A549 treated with CORT108297 at 1 μM for 4 hours (cell line): ENCODE measurements around the gene TSG101. TPM values are rescaled to one million over a fixed set of nuclear protein-coding genes. Genes with fewer than 3 reads are reported as not detected.

Experiments used
- total RNA-seq: library from RNA; stranded (reverse); fragments of 200-300 nt; extraction: Qiagen RNA extraction; gene quantifications from 5 replicates; pipeline ENCODE4 v1.2.3, GENCODE V29; 2022

Gene TSG101, protein sequence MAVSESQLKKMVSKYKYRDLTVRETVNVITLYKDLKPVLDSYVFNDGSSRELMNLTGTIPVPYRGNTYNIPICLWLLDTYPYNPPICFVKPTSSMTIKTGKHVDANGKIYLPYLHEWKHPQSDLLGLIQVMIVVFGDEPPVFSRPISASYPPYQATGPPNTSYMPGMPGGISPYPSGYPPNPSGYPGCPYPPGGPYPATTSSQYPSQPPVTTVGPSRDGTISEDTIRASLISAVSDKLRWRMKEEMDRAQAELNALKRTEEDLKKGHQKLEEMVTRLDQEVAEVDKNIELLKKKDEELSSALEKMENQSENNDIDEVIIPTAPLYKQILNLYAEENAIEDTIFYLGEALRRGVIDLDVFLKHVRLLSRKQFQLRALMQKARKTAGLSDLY
- total RNA-seq, result 84.5 to 115 TPM (median 102 TPM) in 5 replicates

GRCh38 chr11:18526521-18527296 lies at the start of gene TSG101:
TSG101 (minus strand) TSS chr11:18526942; CDS start chr11:18526816, 126 bp downstream.

GRCh38 chr11:18455686-18456372 lies 70.9 kb downstream of the TSG101 start, which contains the start of gene LDHAL6A:
LDHAL6A (plus strand) TSS chr11:18455856; CDS start chr11:18456681, 825 bp downstream.

Other genes starting within 250 kb of the TSG101 start
- 11.7 to 17.9 TPM (median 12.2 TPM) in 5 replicates for gene HPS5, start 204.8 kb downstream of the TSG101 start, total RNA-seq
- 32.5 to 42.3 TPM (median 36.0 TPM) in 5 replicates for gene GTF2H1, start 204.4 kb downstream of the TSG101 start, total RNA-seq
- gene LDHA, start 132.4 kb downstream of the TSG101 start, total RNA-seq, result 2,159 to 3,499 TPM (median 2,474 TPM) in 5 replicates
- 0.14 to 0.37 TPM (median 0.14 TPM) in 3 of 5 replicates, not detected in the others for gene LDHC, start 114.6 kb downstream of the TSG101 start, total RNA-seq
- gene LDHAL6A, start 71.1 kb downstream of the TSG101 start, total RNA-seq, result not detected in 5 replicates
- 17.3 to 24.6 TPM (median 21.3 TPM) in 5 replicates for gene UEVLD, start 61.8 kb upstream of the TSG101 start, total RNA-seq
- gene MISFA, start 72.8 kb upstream of the TSG101 start, total RNA-seq, result 1.6 to 2.6 TPM (median 2.1 TPM) in 5 replicates
- gene SPTY2D1, start 107.4 kb upstream of the TSG101 start, total RNA-seq, result 13.4 to 19.5 TPM (median 17.1 TPM) in 5 replicates
- gene TMEM86A, start 171.8 kb upstream of the TSG101 start, total RNA-seq, result 0.21 to 0.62 TPM (median 0.41 TPM) in 5 replicates
- not detected in 5 replicates for gene IGSF22, start 199.2 kb upstream of the TSG101 start, total RNA-seq